Adipocyte (in vitro differentiated cells): ENCODE data around the gene P2RY8.
"Not testable (repeated sequence)": the region's sequence is repeated elsewhere in the genome, so short reads cannot be mapped to it uniquely, and the experiment has no call there.

Experiments used
- DNase-seq: peaks from one replicate; pipeline ENCODE4 v3.0.0-alpha.2; 2015; ENCODE audit warnings: low read depth
- H3K27me3 ChIP-seq: replicated peaks from 2 replicates; pipeline ENCODE4 v1.7.0; 2013; ENCODE audit warnings: mild to moderate bottlenecking, low read length, moderate library complexity; ENCODE audit not compliant: control insufficient read depth, insufficient read depth
- H3K36me3 ChIP-seq: 2 replicates; pipeline ENCODE4 v1.7.0; 2013; ENCODE audit warnings: low read length, mild to moderate bottlenecking, moderate library complexity; ENCODE audit not compliant: control insufficient read depth, insufficient read depth, severe bottlenecking
- H3K4me1 ChIP-seq: 2 replicates; pipeline ENCODE4 v1.7.0; 2013; ENCODE audit warnings: mild to moderate bottlenecking, low read length, moderate library complexity; ENCODE audit not compliant: control insufficient read depth, insufficient read depth
- H3K4me3 ChIP-seq: 2 replicates; pipeline ENCODE4 v1.7.0; 2013; ENCODE audit warnings: mild to moderate bottlenecking, low read length, moderate library complexity
- H3K9ac ChIP-seq: 2 replicates; pipeline ENCODE4 v1.7.0; 2013; ENCODE audit warnings: mild to moderate bottlenecking, low read length, moderate library complexity
- H3K9me3 ChIP-seq: 2 replicates; pipeline ENCODE4 v1.7.0; 2013; ENCODE audit warnings: mild to moderate bottlenecking, low read length, moderate library complexity; ENCODE audit not compliant: control insufficient read depth

Gene P2RY8

GRCh38 chrX:1537031-1537715 is at the start of gene P2RY8:
Gene P2RY8 (minus strand): TSS chrX:1537185. CDS start chrX:1466558, 70,627 bp downstream.
- no peaks in the 10 kb centered on the region for H3K4me1 ChIP-seq
- H3K36me3 ChIP-seq, result no peaks in the 10 kb centered on the region
- peak within 1 kb of the TSS; percentile 22 for H3K4me3 ChIP-seq
- peaks cover 9% of the 10 kb centered on the region for H3K27me3 ChIP-seq
- peak; percentile 67 for DNase-seq
- H3K9me3 ChIP-seq, result no peaks in the 10 kb centered on the region
- H3K9ac ChIP-seq, result no peak within 1 kb of the TSS

- no peaks in the 10 kb centered on the region for H3K9me3 ChIP-seq
- H3K9ac ChIP-seq, result no peak overlapping the region
- H3K4me3 ChIP-seq, result no peak overlapping the region
- no peaks in the 10 kb centered on the region for H3K27me3 ChIP-seq
- H3K4me1 ChIP-seq, result no peaks in the 10 kb centered on the region
- H3K36me3 ChIP-seq, result no peaks in the 10 kb centered on the region
- DNase-seq, result no peak
These were observed 47.4 kb upstream of the P2RY8 start for GRCh38 chrX:1584237-1585011.

- H3K9ac ChIP-seq, result no peak overlapping the region
- H3K4me1 ChIP-seq, result no peaks in the 10 kb centered on the region
- DNase-seq, result peak; percentile 30
- no peaks in the 10 kb centered on the region for H3K27me3 ChIP-seq
- no peaks in the 10 kb centered on the region for H3K36me3 ChIP-seq
- H3K4me3 ChIP-seq, result no peak overlapping the region
- no peaks in the 10 kb centered on the region for H3K9me3 ChIP-seq
These were observed 45.9 kb upstream of the P2RY8 start for GRCh38 chrX:1582686-1583437.

GRCh38 chrX:1581132-1581531 is 44.1 kb upstream of the P2RY8 start:
- peak; percentile 59 for DNase-seq

GRCh38 chrX:1578511-1579173 is 41.7 kb upstream of the P2RY8 start:
- H3K27me3 ChIP-seq, result no peaks in the 10 kb centered on the region
- H3K4me1 ChIP-seq, result no peaks in the 10 kb centered on the region
- H3K4me3 ChIP-seq, result no peak overlapping the region
- H3K36me3 ChIP-seq, result no peaks in the 10 kb centered on the region
- H3K9me3 ChIP-seq, result no peaks in the 10 kb centered on the region
- no peak overlapping the region for H3K9ac ChIP-seq
- DNase-seq, result no peak

More at GRCh38 chrX:1581132-1581531, 44.1 kb upstream of the P2RY8 start:
- Histone ChIP-seq H3K9me3 (no peaks in the 10 kb centered on the region), H3K27me3 (no peaks in the 10 kb centered on the region), H3K36me3 (no peaks in the 10 kb centered on the region), H3K4me3 (no peak overlapping the region), H3K9ac (no peak overlapping the region), H3K4me1 (no peaks in the 10 kb centered on the region)

- H3K27me3 ChIP-seq, result no peaks in the 10 kb centered on the region
- no peaks in the 10 kb centered on the region for H3K36me3 ChIP-seq
- H3K4me3 ChIP-seq, result no peak overlapping the region
- no peaks in the 10 kb centered on the region for H3K4me1 ChIP-seq
- no peaks in the 10 kb centered on the region for H3K9me3 ChIP-seq
- no peak for DNase-seq
- no peak overlapping the region for H3K9ac ChIP-seq
These were observed 40.9 kb upstream of the P2RY8 start for GRCh38 chrX:1577845-1578244.

GRCh38 chrX:1576201-1576992 is 39.4 kb upstream of the P2RY8 start:
- no peak for DNase-seq

GRCh38 chrX:1574181-1574580 is 37.2 kb upstream of the P2RY8 start:
- not testable (repeated sequence) for DNase-seq, H3K27me3 ChIP-seq, H3K9me3 ChIP-seq, H3K4me3 ChIP-seq, H3K4me1 ChIP-seq, H3K36me3 ChIP-seq, H3K9ac ChIP-seq

More at GRCh38 chrX:1576201-1576992, 39.4 kb upstream of the P2RY8 start:
- H3K9me3 ChIP-seq, result no peaks in the 10 kb centered on the region
- H3K4me1 ChIP-seq, result no peaks in the 10 kb centered on the region
- H3K4me3 ChIP-seq, result no peak overlapping the region
- H3K36me3 ChIP-seq, result no peaks in the 10 kb centered on the region
- H3K9ac ChIP-seq, result no peak overlapping the region
- H3K27me3 ChIP-seq, result no peaks in the 10 kb centered on the region

- Histone ChIP-seq H3K9ac (no peak overlapping the region), H3K36me3 (no peaks in the 10 kb centered on the region), H3K27me3 (no peaks in the 10 kb centered on the region), H3K4me1 (no peaks in the 10 kb centered on the region), H3K4me3 (no peak overlapping the region), H3K9me3 (no peaks in the 10 kb centered on the region)
- no peak for DNase-seq
These were observed 28.0 kb upstream of the P2RY8 start for GRCh38 chrX:1564750-1565683.

- not testable (repeated sequence) for DNase-seq, H3K9ac ChIP-seq, H3K9me3 ChIP-seq, H3K36me3 ChIP-seq, H3K4me1 ChIP-seq, H3K4me3 ChIP-seq, H3K27me3 ChIP-seq
These were observed 27.1 kb upstream of the P2RY8 start for GRCh38 chrX:1564077-1564476.
